ENCODE data around the gene DPY19L1.
"Not testable (repeated sequence)": the region's sequence is repeated elsewhere in the genome, so short reads cannot be mapped to it uniquely, and the experiment has no call there.

The DPY19L1 gene

DNA sequence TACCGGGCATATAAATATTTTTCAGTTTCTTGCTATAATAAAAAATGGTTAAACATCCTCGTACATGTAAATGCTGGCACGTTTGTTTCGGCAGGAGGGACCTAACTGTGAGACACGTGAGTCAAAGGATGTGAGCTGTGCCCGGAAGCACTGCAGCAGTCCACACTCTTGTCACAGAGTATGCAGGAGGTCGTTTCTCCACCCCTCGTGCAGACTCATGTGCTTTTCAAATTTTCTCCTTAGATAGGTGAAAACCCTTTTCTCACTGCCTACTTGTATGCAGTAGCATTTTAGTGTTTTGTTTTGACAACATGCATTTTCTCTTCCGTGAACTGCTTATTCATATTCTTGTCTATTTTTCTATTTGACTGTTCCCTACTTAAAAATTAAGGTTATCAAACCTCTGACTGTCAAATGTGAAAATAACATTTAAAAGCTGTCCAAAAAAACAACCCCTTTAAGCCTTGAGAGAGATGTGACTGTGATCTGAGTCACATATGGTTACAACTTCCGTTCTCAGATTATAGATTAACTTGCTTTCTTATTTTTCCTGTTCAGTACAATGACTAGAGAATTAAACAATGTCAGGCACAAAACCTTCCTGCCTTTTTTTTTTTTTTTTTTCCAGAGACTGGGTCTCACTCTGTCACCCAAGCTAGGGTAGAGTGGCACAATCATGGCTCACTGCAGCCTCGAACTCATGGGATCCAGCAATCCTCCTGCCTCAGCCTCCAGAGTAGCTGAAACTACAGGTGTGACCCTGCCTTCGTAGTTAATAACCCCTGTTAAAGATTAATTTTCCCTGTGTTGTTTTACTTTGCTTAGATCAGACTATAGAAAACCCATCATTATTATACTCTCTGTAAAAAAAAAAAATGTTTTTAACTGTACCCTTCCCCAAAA, 45.1 kb downstream of the DPY19L1 start:
- no peak overlapping the region for H3K4me3 ChIP-seq
- no peaks in the 10 kb centered on the region for H3K9me3 ChIP-seq
- H3K4me1 ChIP-seq, result no peaks in the 10 kb centered on the region
- H3K27me3 ChIP-seq (ENCODE audit: low read depth), result no peaks in the 10 kb centered on the region
- in situ Hi-C loops (cut with MboI; ENCODE audit: low sequenced_read_pairs), result no loop called here
- DNase-seq (ENCODE audit: low spot score in 2 of 2), result no peak
- no peaks in the 10 kb centered on the region for H3K36me3 ChIP-seq (replicated peaks)

DNA sequence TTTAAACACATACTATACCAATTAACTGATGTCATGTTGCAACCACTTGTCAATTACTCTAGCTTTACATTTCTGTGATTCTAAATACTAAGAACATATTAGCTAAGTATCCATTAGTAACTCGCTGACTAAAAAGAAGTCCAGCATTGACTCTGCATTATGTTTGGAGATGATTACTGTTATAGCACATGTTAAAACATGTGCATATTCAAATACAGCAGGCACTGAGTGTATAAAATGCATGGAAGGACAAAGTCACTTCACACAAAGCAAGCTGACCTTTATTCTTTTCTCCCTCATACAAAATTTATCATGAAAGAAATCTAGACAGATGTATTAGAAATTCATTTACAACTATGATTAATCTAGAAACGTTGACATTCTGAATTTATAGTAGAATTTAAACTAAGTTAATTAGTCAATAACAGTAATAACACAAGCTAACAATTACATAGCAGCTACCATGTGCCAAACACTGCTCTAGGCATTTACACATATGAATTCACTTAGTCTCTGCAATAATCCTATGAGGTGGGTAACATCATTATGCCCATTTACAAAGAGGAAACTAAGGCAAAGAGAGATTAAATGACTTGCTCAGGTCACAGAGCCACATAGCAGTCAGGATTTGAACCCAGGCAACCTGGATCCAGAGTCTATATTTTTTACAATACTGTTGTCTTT, 48.7 kb downstream of the DPY19L1 start:
- H3K9me3 ChIP-seq; H3K4me3 ChIP-seq; H3K4me1 ChIP-seq; H3K27me3 ChIP-seq (ENCODE audit: low read depth); DNase-seq (ENCODE audit: low spot score in 2 of 2); H3K36me3 ChIP-seq (replicated peaks); in situ Hi-C loops (cut with MboI; ENCODE audit: low sequenced_read_pairs): not testable (repeated sequence)

DNA sequence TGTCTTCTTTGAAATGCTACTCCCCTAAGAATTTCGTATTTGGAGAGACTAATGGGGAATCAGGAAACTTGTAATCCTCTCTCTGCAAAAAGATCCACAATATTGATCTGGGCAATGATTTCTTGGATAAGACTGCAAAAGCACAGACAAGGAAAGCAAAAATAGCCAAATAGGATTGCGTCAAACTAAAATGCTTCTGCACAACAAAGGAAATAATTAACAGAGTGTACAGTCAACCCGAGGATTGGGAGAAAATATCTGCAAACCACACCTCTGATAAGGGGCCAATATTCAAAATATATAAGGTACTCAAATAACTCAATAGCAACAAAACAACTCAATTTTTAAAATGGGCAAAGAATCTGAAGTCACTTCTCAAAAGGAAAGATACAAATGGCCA, 52.1 kb downstream of the DPY19L1 start:
- not testable (repeated sequence) for H3K9me3 ChIP-seq

DNA sequence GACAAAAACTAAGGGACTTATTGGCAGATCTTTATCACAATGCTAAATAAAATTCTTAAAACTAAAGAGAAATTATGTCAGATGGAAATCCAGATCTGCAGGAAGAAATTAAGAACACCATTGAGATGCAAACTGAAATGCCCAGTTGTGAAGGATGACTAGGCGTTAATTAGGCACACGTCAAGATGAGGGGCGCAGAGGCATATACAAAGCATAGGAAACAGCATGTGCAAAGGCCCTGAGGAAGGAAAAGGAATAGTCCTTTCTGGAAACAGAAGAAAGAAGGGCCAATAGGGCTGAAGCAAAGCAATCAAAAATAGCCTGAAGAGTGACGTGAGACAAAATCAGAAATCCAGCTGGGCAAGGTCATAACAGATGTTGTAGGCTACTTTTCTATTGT, 53.1 kb downstream of the DPY19L1 start:
- H3K4me3 ChIP-seq; H3K27me3 ChIP-seq (ENCODE audit: low read depth); H3K36me3 ChIP-seq (replicated peaks); in situ Hi-C loops (cut with MboI; ENCODE audit: low sequenced_read_pairs); DNase-seq (ENCODE audit: low spot score in 2 of 2); H3K4me1 ChIP-seq; H3K9me3 ChIP-seq: not testable (repeated sequence)

More for the DNA sequence above, 52.1 kb downstream of the DPY19L1 start:
- H3K36me3 ChIP-seq (replicated peaks); in situ Hi-C loops (cut with MboI; ENCODE audit: low sequenced_read_pairs); H3K27me3 ChIP-seq (ENCODE audit: low read depth); H3K4me3 ChIP-seq; H3K4me1 ChIP-seq; DNase-seq (ENCODE audit: low spot score in 2 of 2): not testable (repeated sequence)

DNA sequence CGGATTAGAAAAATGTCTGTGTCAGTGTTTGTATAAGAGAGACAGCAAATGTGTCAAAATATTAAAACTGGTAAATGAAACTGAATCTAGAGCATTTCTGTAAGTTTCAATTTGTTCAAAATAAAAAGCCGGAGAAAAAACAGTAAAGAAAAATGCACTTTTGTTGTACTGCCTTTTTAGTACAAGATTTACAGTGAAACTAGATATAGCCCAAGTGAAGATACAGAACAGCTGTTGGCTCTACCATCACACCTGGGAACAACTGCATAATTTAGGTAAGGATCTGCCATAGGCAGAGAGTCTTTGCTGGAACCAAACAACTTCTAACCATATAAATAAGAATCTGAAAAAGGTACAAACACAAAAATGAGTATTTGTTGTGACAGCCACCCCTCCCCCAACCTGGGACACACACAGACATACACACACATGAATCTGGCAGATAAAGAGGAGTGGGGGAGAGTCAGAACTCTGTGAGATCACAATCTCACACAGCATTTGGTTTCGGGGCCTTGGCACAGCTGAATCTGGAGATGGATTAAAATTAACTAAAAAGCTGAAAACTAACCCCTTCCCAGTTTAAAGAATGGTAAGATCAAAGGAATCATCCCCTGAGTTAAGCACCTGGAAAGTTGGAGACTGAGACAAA, 54.8 kb downstream of the DPY19L1 start:
- Histone ChIP-seq H3K27me3 (ENCODE audit: low read depth) (no peaks in the 10 kb centered on the region), H3K9me3 (no peaks in the 10 kb centered on the region), H3K4me3 (no peak overlapping the region), H3K36me3 (replicated peaks) (no peaks in the 10 kb centered on the region), H3K4me1 (no peaks in the 10 kb centered on the region)
- in situ Hi-C loops (cut with MboI; ENCODE audit: low sequenced_read_pairs), result no loop called here
- no peak for DNase-seq (ENCODE audit: low spot score in 2 of 2)

DNA sequence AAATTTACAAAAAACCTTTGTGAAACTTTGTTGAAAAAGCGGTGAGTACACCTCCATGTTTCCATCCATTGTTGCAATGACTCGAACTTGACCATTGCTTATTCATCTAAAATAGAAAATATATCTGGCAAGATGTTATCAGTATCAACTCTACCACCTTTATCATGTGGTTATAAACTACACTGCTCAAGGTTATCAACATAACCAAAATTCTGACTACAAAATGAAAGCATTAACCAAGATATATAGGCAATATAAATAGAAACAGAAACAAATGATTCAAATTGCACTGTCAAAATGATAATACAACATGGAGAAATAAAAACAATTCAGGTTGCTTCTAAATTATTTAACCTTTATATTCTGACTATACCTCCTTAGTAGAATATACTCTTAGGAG, 58.2 kb downstream of the DPY19L1 start:
- H3K4me1 ChIP-seq; DNase-seq (ENCODE audit: low spot score in 2 of 2); H3K27me3 ChIP-seq (ENCODE audit: low read depth); H3K9me3 ChIP-seq; H3K4me3 ChIP-seq; H3K36me3 ChIP-seq (replicated peaks); in situ Hi-C loops (cut with MboI; ENCODE audit: low sequenced_read_pairs): not testable (repeated sequence)

DNA sequence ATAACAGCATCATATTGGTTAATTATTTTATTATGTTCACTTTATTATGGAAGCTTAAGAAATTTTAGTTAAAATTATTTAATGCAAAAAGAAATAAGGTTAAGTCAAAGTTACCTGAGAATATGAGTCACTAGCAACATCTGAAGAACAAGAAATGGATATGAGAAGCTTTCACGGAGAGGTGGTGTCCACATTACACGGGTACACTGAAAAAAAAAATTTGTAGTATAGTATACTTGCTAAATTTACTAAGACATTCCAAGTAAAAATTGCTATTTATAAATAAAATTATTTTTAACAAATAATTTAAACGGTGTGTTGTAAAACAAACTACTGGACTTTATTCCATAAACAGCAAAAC, 63.9 kb downstream of the DPY19L1 start:
- DNase-seq (ENCODE audit: low spot score in 2 of 2), result no peak
- Histone ChIP-seq H3K27me3 (ENCODE audit: low read depth) (no peaks in the 10 kb centered on the region), H3K4me3 (no peak overlapping the region), H3K9me3 (no peaks in the 10 kb centered on the region), H3K4me1 (no peaks in the 10 kb centered on the region), H3K36me3 (replicated peaks) (no peaks in the 10 kb centered on the region)
- in situ Hi-C loops (cut with MboI; ENCODE audit: low sequenced_read_pairs), result no loop called here

DNA sequence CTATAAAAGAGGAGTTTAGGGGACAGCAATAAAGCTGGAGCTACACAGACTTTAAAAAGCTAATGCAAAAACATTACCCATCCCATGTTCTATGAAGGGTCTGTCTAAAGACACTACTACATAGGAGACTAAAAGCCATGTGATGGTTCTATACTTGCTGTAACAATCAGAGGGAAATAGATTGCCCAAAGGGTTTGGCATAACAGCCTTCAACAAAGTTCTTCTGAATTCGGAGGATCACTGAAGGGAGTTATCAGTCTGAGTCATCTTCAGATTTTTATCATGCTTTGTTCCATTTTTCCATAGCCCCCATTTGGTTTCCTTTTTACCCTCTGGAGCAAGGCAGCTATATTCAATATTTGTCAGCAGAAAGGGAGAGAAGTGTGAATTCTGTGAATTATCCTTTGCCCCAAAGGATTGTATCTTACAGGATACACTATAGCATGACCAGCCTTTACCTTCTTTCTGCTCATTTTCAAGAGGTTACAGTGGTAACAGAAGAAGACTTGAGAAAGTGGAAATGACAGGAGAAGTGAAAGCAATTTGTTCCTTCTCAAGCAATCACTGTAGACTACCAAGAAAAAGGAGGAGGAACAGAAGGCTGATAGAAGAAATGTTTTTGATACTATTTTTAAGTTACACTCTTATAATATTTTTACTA, 64.4 kb downstream of the DPY19L1 start:
- DNase-seq (ENCODE audit: low spot score in 2 of 2), result not testable (repeated sequence)

DNA sequence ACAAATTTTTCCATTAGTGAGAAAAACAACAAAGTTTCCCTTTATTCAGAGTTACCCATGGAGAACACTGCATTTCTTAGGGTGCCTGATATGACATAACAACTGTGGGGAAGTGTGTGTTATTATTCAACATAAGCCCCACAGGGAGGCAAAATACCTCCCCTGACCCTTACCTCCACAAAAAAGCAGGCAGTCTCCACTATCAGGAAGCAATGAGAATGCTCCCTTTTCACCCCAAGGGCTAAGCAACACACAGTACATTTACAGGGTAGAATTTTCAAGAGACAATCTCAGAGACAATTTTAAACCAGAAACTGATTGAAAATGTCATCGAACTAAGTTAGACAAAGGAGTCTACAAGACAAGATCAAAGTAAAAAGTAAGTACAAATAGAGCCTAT, 69.5 kb downstream of the DPY19L1 start:
- in situ Hi-C loops (cut with MboI; ENCODE audit: low sequenced_read_pairs); H3K27me3 ChIP-seq (ENCODE audit: low read depth); H3K4me3 ChIP-seq; DNase-seq (ENCODE audit: low spot score in 2 of 2); H3K4me1 ChIP-seq; H3K9me3 ChIP-seq; H3K36me3 ChIP-seq (replicated peaks): not testable (repeated sequence)

More for the DNA sequence above, 64.4 kb downstream of the DPY19L1 start:
- H3K9me3 ChIP-seq; H3K27me3 ChIP-seq (ENCODE audit: low read depth); H3K36me3 ChIP-seq (replicated peaks); H3K4me3 ChIP-seq; H3K4me1 ChIP-seq; in situ Hi-C loops (cut with MboI; ENCODE audit: low sequenced_read_pairs): not testable (repeated sequence)

DNA sequence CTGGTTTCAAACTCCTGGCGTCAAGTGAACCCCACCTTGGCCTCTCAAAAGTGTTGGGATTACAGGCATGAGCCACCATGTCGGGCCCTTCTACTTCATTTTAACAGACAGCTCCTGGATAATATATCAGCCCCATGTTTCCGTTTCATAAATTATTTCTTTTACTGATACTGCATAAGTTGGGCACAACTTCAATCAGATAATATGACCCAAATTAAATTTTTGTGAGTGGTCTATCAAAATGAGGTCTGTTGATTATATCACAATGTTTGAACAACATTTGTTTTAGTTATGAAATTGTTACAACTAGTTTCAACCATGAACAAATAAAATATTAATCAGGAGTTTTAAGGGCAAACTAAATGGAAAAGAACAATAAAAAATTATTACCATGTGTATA, 70.8 kb downstream of the DPY19L1 start:
- H3K36me3 ChIP-seq (replicated peaks); H3K4me3 ChIP-seq; DNase-seq (ENCODE audit: low spot score in 2 of 2); in situ Hi-C loops (cut with MboI; ENCODE audit: low sequenced_read_pairs); H3K4me1 ChIP-seq; H3K9me3 ChIP-seq; H3K27me3 ChIP-seq (ENCODE audit: low read depth): not testable (repeated sequence)

DNA sequence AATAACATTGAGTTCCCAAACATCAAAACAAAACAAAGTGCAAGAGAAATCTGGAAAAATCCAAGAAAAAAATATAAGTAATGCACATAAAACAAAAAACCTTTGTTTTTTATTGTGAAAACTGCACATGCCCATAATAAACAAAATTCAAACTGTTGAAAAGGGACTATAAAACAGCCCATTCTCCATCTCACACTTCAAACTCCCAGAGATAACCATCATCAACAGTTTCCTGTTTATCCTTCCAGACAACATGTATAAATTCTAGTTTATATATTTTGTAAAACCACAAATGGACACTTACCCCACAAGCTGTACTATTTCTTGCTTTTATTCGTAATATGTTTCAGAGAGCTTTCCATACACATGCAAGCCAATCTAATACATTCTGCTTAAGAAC, 79.3 kb downstream of the DPY19L1 start:
- in situ Hi-C loops (cut with MboI; ENCODE audit: low sequenced_read_pairs), result no loop called here
- Histone ChIP-seq H3K4me3 (no peak overlapping the region), H3K27me3 (ENCODE audit: low read depth) (no peaks in the 10 kb centered on the region), H3K9me3 (no peaks in the 10 kb centered on the region), H3K36me3 (replicated peaks) (no peaks in the 10 kb centered on the region), H3K4me1 (no peaks in the 10 kb centered on the region)
- DNase-seq (ENCODE audit: low spot score in 2 of 2), result no peak

DNA sequence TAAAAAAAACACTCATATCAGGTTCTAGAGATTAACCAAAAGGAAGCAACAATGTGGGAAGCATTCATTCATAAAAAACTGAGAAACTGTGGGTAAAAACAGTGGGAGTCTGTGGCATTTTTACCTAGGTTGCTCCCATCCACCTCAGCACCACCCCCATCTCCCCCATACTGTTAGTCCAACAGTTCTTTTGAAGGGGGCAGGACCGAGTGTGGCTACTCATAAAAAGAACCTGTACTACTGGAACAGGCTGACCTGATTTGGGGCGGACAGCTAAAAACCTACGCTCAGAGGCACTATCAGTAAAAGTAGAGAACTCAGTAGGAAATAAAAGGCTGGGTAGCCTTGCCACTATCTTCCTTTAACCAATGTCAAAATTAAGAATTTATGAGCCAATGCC, 84.5 kb downstream of the DPY19L1 start:
- H3K27me3 ChIP-seq (ENCODE audit: low read depth), result no peaks in the 10 kb centered on the region
- in situ Hi-C loops (cut with MboI; ENCODE audit: low sequenced_read_pairs), result no loop called here
- H3K36me3 ChIP-seq (replicated peaks), result no peaks in the 10 kb centered on the region
- no peaks in the 10 kb centered on the region for H3K9me3 ChIP-seq
- no peak overlapping the region for H3K4me3 ChIP-seq
- DNase-seq (ENCODE audit: low spot score in 2 of 2), result no peak
- no peaks in the 10 kb centered on the region for H3K4me1 ChIP-seq

DNA sequence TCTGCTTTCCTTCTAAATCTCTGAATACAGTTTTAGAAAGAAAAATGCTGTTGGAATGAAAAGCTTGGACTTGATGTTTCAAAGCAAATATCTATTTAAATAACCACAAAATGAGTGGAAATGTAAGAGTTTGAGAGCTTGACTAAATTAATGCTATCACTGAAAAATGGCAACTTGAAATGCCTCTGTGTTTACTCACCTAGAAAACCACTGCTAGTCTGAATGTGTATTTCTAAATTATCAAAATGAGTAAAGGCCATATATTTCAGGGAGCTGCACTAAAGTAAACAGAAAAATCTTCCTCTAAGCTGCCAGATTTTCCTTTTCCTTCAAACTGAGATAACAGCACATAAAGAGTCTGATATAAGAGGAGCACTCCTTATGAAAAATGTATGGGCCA, 87.9 kb downstream of the DPY19L1 start:
- H3K4me3 ChIP-seq, result no peak overlapping the region
- H3K9me3 ChIP-seq, result no peaks in the 10 kb centered on the region
- H3K4me1 ChIP-seq, result no peaks in the 10 kb centered on the region
- in situ Hi-C loops (cut with MboI; ENCODE audit: low sequenced_read_pairs), result no loop called here
- no peaks in the 10 kb centered on the region for H3K36me3 ChIP-seq (replicated peaks)
- no peak for DNase-seq (ENCODE audit: low spot score in 2 of 2)
- no peaks in the 10 kb centered on the region for H3K27me3 ChIP-seq (ENCODE audit: low read depth)

DNA sequence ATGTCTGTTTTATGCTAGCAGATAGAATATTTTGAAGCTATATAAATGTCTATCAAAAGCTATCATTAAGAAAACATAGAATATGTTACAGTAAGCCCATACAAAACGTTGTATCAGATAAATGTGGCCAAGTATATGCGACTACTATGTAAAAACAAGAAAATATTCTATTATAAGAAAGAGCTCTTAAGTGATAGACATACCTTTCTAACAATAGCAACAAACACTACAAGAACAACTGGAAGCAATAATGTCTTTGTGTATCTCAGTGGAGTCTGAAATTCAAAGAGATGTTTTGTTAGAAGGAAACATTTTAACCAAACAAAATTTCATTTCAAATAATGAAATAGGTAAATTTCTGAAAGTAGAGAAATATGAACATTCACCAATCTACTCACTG, 89.9 kb downstream of the DPY19L1 start:
- H3K4me1 ChIP-seq; H3K27me3 ChIP-seq (ENCODE audit: low read depth); DNase-seq (ENCODE audit: low spot score in 2 of 2); H3K4me3 ChIP-seq; H3K9me3 ChIP-seq; in situ Hi-C loops (cut with MboI; ENCODE audit: low sequenced_read_pairs); H3K36me3 ChIP-seq (replicated peaks): not testable (repeated sequence)

All from HAP-1 (cell line).